GM18867 (cell line): ENCODE data around the gene PRRT1.
"Not testable (repeated sequence)": the region's sequence is repeated elsewhere in the genome, so short reads cannot be mapped to it uniquely, and the experiment has no call there.

Experiments
- ATAC-seq: cut with Tn5 transposase; IDR thresholded peaks from one replicate; pipeline ENCODE4 v1.9.1; 2021; ENCODE audit warnings: mild to moderate bottlenecking, moderate library complexity; ENCODE audit not compliant: unreplicated experiment

Gene PRRT1

GRCh38 chr6:32188381-32189068, 36.8 kb upstream of the PRRT1 start:
- ATAC-seq = no peak

GRCh38 chr6:32187725-32188380, 36.1 kb upstream of the PRRT1 start:
- ATAC-seq = not testable (repeated sequence)

- no peak for ATAC-seq
Measured at GRCh38 chr6:32187009-32187709, 35.4 kb upstream of the PRRT1 start.

- ATAC-seq = not testable (repeated sequence)
Measured at GRCh38 chr6:32186151-32186840, 34.6 kb upstream of the PRRT1 start.

GRCh38 chr6:32185681-32186131, 34.0 kb upstream of the PRRT1 start:
- ATAC-seq = not testable (repeated sequence)

- ATAC-seq = no peak
Measured at GRCh38 chr6:32184084-32184640, 32.4 kb upstream of the PRRT1 start, which contains the start of gene AGER. TSS of gene AGER (minus strand) at chr6:32184253. CDS start at chr6:32184222, 31 bp downstream.

GRCh38 chr6:32183483-32184083, 31.8 kb upstream of the PRRT1 start:
- no peak for ATAC-seq

- no peak for ATAC-seq
Measured at GRCh38 chr6:32183030-32183429, 31.3 kb upstream of the PRRT1 start.

GRCh38 chr6:32182555-32182981, 30.8 kb upstream of the PRRT1 start:
- ATAC-seq = no peak

GRCh38 chr6:32181915-32182529, 30.3 kb upstream of the PRRT1 start:
- ATAC-seq = no peak

GRCh38 chr6:32181148-32181702, 29.5 kb upstream of the PRRT1 start:
- no peak for ATAC-seq

GRCh38 chr6:32179766-32180405, 28.1 kb upstream of the PRRT1 start:
- no peak for ATAC-seq

- no peak for ATAC-seq
Measured at GRCh38 chr6:32178547-32179440, 27.1 kb upstream of the PRRT1 start.

- ATAC-seq = peak; percentile 78
Measured at GRCh38 chr6:32177788-32178546, 26.2 kb upstream of the PRRT1 start, which contains the start of gene RNF5. TSS of gene RNF5 (plus strand) at chr6:32178405. CDS start at chr6:32178512, 107 bp downstream.

- no peak for ATAC-seq
Measured at GRCh38 chr6:32177183-32177787, 25.5 kb upstream of the PRRT1 start.

- ATAC-seq = no peak
Measured at GRCh38 chr6:32176476-32177182, 24.9 kb upstream of the PRRT1 start.
